GM12865 (cell line): ENCODE data around the gene FOS.

ENCODE experiments used
- DNase-seq: peaks from one replicate; pipeline ENCODE4 v3.0.0; 2010; ENCODE audit warnings: low read depth
- H3K4me3 ChIP-seq: 2 replicates; pipeline ENCODE4 v1.5.1; 2011; ENCODE audit warnings: mild to moderate bottlenecking, low read depth, low read length, control low read depth
- TF ChIP-seq, protein P1 (sequence below): IDR thresholded peaks from 2 replicates; pipeline ENCODE4 v1.5.1; 2011; ENCODE audit warnings: low read length, control low read depth, low read depth, inconsistent platforms; ENCODE audit not compliant: insufficient read depth; ENCODE audit errors: missing control alignments

Gene FOS

GRCh38 chr14:75250800-75251199 lies 27.8 kb upstream of the FOS start:
- DNase-seq, result no peak
- TF ChIP-seq, protein P1, sequence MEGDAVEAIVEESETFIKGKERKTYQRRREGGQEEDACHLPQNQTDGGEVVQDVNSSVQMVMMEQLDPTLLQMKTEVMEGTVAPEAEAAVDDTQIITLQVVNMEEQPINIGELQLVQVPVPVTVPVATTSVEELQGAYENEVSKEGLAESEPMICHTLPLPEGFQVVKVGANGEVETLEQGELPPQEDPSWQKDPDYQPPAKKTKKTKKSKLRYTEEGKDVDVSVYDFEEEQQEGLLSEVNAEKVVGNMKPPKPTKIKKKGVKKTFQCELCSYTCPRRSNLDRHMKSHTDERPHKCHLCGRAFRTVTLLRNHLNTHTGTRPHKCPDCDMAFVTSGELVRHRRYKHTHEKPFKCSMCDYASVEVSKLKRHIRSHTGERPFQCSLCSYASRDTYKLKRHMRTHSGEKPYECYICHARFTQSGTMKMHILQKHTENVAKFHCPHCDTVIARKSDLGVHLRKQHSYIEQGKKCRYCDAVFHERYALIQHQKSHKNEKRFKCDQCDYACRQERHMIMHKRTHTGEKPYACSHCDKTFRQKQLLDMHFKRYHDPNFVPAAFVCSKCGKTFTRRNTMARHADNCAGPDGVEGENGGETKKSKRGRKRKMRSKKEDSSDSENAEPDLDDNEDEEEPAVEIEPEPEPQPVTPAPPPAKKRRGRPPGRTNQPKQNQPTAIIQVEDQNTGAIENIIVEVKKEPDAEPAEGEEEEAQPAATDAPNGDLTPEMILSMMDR, result no peak
- no peak overlapping the region for H3K4me3 ChIP-seq

DNA sequence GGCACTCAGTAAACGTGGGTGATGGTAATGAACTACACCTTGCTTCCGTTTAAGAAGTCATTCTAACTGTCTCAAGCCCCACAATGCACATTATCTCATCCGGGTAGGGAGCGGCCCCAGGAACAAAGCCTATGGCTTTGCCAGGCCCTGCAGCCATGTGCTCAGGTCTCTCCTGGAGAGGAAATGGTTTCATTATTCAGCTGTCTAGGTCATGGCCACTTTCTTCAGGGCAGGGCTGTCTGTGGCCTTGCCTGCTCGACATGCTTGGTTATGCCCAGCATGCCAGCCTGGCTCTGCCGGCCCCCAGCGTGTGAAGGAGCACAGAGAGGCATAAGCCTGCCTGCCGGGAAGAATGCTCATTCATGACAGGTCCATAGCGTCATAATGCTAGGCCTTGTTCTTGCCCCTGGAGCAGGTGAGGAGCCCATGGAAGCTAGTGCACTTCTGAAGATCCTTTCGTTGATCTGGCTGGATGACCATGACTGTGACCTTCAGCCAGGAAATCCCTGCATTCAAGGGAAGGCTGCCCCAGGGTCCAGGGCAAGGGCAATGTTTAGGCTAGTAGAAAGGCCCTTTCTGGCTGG lies 26.3 kb upstream of the FOS start:
- TF ChIP-seq, protein P1, result no peak
- no peak overlapping the region for H3K4me3 ChIP-seq
- DNase-seq, result no peak

DNA sequence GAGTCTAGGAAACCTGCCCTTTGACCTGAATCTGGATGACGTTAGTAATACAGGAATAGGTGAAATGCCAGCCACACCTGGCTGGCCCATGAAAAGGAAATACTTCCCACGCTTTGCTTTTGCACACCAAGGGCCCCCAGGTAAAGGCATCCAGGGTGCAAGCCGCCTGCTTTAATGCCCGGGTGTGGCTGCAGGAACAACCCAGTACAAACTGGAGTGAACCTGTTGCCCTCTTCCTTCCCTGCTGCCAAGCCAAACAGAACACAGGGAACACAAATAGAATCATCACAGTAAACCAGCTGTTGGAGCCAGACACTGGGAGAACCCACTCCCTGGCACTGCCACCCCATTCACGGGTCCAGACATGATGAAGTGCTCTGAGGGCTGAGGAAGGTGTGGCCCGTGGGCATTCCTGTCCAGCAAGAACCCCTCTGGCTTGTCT lies 24.2 kb upstream of the FOS start:
- DNase-seq, result no peak
- no peak overlapping the region for H3K4me3 ChIP-seq
- TF ChIP-seq, protein P1, result no peak

DNA sequence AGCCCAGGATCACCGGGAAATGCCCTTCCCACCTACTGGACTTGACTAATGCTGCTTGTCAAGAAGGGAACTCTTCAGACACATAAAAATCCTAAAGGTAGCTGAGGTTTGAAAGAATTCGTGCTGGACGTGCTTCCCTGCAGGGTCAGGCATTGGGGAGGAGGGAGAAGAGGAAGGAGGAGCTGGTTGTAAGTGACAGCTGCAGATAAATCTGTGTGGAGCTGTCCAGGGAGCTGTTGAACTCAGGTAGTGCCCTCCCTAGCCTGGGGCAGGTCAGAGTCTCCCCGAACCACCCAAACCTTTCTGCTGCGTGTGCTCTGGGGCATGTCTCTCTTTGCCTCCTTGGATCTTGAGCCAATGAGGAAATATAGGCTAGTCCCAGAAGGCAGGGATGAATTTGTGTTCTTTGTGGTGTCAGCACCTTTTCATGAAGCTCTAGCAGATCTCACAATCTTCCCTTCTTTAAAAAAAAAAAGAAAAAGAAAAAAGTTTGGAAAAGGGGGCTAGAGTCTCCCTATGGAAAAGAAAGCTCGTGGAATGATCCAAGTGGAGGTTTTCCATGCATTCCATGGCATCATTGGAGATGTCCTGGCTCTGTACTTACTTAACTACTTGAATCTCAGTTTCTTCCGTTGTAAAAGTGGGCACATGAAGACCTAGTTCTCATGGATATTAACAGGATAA lies 23.6 kb upstream of the FOS start:
- DNase-seq, result no peak
- TF ChIP-seq, protein P1, result no peak
- H3K4me3 ChIP-seq, result no peak overlapping the region

DNA sequence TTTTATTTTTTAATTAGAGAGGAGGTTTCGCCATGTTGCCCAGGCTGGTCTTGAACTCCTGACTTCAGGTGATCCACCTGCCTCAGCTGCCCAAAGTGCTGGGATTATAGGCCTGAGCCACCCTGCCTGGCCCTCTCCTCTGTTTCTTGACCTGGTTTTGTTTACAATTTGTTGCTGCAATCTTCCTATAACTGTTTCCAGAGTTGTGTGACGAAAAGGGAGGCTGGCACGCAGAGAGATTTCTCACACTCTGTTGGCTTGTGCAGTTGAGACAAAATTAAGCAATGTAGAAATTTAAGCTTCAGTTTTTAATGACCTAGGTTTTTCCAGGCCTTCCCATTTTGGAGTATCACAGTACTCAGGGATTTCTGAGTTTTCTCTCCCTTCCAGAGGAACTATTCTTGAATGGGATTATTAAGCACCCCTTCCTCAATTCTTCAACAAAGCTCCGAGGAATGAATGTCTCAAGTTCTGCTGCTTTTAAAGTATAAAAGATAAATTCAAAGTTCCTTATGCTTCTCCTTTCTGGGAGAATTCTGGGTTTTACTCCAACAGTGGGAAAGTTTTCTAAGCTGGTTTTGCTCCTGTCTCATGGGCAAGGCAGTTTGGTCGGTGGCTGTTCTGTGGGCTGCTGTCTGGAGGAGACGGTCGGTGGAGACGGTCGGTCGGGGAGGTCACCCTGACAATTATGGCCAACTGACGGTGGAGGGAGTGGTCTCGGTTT lies 20.4 kb upstream of the FOS start:
- TF ChIP-seq, protein P1, result no peak
- DNase-seq, result no peak

GRCh38 chr14:75258803-75259509 lies 19.7 kb upstream of the FOS start:
- H3K4me3 ChIP-seq, result peak overlapping the region; percentile 58
- TF ChIP-seq, protein P1, result no peak
- peak; percentile 99 for DNase-seq

More for the DNA sequence above, 20.4 kb upstream of the FOS start:
- peak overlapping the region; percentile 34 for H3K4me3 ChIP-seq
